Tibial nerve (tissue), 3 donors: Measurements from ENCODE around the gene SPTBN1.

Experiments used
- CTCF ChIP-seq, 5 experiments: fragments of 200-600 bp in 3 of 5; fragments of 450-650 bp in 2 of 5; sonication (generic) in 3 of 5; IDR thresholded peaks; one replicate each; pipeline ENCODE4 v1.5.1; 2016 to 2019; ENCODE audit warnings: antibody characterized with exemption in 5 of 5, mild to moderate bottlenecking in 3 of 5, moderate library complexity in 2 of 5
- POLR2A ChIP-seq, 2 donors: fragments of 450-650 bp; IDR thresholded peaks; one replicate each; pipeline ENCODE4 v1.6.1; 2017; ENCODE audit warnings: antibody characterized with exemption in 2 of 2, mild to moderate bottlenecking in 2 of 2, moderate library complexity in 2 of 2

GRCh38 chr2:54559006-54559445, 102.9 kb downstream of the SPTBN1 start:
- TF ChIP-seq POLR2A (IDR thresholded peaks at IDR 0.05): no peak
- no peak for TF ChIP-seq CTCF (IDR thresholded peaks at IDR 0.05)
